GM18508 (cell line): Measurements from ENCODE around the gene STAG3.
A peak's percentile ranks its signal among the peaks of the same experiment; 100 is the strongest.
"Not testable (repeated sequence)": the region's sequence is repeated elsewhere in the genome, so short reads cannot be mapped to it uniquely, and the experiment has no call there.

ENCODE experiments used
- ATAC-seq: cut with Tn5 transposase; IDR thresholded peaks from one replicate; pipeline ENCODE4 v1.9.1; 2021; ENCODE audit warnings: moderate number of reproducible peaks; ENCODE audit not compliant: insufficient read depth, unreplicated experiment

STAG3 gene, protein sequence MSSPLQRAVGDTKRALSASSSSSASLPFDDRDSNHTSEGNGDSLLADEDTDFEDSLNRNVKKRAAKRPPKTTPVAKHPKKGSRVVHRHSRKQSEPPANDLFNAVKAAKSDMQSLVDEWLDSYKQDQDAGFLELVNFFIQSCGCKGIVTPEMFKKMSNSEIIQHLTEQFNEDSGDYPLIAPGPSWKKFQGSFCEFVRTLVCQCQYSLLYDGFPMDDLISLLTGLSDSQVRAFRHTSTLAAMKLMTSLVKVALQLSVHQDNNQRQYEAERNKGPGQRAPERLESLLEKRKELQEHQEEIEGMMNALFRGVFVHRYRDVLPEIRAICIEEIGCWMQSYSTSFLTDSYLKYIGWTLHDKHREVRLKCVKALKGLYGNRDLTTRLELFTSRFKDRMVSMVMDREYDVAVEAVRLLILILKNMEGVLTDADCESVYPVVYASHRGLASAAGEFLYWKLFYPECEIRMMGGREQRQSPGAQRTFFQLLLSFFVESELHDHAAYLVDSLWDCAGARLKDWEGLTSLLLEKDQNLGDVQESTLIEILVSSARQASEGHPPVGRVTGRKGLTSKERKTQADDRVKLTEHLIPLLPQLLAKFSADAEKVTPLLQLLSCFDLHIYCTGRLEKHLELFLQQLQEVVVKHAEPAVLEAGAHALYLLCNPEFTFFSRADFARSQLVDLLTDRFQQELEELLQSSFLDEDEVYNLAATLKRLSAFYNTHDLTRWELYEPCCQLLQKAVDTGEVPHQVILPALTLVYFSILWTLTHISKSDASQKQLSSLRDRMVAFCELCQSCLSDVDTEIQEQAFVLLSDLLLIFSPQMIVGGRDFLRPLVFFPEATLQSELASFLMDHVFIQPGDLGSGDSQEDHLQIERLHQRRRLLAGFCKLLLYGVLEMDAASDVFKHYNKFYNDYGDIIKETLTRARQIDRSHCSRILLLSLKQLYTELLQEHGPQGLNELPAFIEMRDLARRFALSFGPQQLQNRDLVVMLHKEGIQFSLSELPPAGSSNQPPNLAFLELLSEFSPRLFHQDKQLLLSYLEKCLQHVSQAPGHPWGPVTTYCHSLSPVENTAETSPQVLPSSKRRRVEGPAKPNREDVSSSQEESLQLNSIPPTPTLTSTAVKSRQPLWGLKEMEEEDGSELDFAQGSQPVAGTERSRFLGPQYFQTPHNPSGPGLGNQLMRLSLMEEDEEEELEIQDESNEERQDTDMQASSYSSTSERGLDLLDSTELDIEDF

DNA sequence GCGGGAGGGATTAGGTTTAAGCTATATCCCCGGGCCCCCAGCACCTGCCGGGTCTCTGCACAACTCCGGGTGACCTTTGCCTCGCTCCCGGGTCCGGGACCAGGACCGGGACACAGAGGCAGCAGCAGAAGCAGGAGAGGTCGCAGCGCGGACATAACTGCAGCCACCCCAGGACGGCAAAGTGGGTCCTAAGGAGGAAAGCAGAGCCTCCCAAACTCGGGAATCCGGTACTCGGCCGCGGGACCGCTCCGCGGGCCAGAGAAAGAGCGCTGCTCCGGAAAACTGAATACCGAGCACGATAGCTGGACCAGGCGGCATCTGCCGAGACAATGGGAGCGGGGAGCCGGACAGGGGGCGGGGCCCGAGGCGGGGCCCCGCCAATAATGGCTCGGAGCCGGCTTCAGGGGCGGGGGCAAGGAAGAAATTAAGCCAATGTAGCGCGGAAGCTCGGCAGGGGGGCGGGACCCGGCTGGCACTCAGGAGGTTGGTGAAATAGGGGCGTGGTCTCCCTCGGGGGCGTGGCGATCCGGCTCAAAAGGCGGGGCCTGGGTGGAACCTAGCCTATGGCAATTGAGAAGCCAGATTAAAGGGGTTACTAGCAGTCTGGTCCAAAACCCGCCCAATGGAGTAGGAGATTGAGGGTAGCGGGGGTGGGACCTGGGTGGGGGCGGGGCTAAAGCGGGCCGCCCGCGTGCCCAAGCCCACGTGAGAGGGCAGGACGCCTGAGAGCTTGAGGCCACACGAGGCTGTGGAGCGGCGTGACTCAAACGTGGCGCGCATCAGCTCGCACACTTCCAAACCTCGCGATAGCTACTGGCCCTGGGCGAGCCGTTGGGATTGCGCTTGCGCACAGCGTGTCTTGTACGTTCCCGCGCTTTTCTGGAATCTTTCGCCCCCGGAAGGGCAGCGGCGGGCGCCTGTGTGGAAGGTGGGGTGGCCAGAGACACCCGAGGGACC lies at the start of gene STAG3, which contains the start of gene GPC2:
TSS of gene STAG3 (plus strand) at position 874 of the 957 bp plus-strand sequence. CDS start 2,639 bp downstream, outside the sequence.
TSS of gene GPC2 (minus strand) at position 337 of the 957 bp plus-strand sequence. CDS start at position 155, 182 bp downstream.
- ATAC-seq: peak; percentile 56

DNA sequence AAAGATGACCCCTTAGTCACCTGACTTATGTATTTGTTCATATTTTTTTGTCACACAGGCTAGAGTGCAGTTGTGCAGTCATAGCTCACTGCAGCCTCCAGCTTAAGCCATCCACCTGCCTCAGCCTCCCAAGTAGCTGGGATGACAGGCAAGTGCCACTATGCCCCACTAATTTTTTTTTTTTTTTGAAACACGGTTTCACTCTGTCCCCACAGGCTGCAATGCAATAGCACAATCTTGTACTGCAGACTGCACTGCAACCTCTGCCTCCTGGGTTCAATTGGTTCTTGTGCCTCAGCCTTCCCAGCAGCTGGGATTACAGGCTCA lies 49.1 kb upstream of the STAG3 start:
- ATAC-seq: no peak

GRCh38 chr7:100130220-100130607 lies 47.5 kb upstream of the STAG3 start:
- ATAC-seq: not testable (repeated sequence)

DNA sequence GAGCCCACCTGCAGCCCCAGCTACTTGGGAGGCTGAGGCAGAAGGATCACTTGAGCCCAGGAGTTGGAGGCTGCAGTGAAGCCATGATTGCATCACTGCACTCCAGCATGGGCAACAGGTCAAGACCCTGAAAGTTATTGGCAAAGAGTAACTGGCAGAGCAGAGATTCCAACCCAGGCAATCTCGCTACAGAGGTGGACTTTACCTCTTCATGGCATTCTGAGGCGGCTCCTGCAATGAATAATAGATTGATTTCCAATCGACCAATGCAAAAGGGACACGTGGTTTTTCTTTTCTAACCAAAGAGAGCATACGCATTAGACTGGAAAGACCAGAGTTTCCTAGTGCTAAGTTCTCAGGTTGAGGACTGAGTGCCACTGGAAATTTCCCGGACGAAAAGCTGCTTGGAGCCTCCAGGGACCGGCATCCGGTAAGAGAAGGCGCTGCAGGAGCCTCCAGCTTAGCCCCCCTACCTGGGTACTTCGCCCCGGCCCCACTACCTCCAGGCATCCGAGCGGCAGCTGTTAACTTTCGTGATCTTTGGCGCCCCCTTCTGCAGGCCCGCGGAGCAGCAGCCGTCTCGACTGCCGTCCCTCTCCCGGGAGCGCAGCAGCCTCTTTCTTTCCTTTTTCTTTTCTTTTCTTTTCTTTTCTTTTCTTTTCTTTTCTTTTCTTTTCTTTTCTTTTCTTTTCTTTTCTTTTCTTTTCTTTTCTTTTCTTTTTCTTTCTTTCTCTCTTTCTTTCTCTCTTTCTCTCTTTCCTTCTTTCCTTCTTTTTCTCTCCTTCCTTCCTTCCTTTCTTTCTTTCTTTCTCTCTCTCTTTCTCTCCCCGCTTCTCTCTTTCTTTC lies 46.9 kb upstream of the STAG3 start:
- ATAC-seq: no peak

DNA sequence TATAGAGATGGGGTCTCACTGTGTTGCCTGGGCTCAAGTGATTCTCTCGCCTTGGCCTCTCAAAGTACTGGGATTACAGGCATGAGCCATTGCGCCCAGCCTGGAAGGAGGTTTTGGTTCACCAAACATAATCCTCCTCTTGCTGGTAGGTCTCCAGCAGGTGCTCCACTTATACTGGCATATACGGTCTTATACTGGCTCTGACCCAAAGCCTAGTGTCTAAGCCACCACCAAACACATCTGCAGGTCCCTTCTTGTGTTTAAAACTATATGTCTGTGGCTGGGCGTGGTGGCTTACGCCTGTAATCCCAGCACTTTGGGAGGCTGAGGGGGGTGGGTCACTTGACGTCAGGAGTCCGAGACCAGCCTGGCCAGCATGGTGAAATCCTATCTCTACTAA lies 45.6 kb upstream of the STAG3 start:
- no peak for ATAC-seq

DNA sequence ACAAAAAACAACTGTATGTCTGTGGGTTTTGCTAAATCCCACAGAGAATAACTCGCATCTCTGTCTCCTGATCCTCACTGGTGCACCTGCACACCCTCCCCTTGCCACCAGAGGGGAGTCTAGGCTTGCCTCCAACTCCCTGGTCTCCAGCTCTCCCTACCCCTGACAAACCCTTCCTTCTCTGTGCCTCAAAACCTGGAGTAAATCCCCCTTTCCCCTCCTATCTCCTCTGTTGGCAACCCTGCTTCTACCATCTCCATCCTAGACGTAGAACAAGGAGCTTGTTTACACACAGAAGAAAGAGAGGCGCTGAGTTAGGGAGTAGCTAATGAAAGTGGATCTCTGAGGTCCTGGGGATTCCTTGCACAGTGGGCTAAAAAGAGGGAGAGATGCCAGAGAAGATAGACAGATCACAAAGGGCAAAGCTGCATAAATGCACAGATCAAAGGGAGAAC lies 45.0 kb upstream of the STAG3 start:
- no peak for ATAC-seq

DNA sequence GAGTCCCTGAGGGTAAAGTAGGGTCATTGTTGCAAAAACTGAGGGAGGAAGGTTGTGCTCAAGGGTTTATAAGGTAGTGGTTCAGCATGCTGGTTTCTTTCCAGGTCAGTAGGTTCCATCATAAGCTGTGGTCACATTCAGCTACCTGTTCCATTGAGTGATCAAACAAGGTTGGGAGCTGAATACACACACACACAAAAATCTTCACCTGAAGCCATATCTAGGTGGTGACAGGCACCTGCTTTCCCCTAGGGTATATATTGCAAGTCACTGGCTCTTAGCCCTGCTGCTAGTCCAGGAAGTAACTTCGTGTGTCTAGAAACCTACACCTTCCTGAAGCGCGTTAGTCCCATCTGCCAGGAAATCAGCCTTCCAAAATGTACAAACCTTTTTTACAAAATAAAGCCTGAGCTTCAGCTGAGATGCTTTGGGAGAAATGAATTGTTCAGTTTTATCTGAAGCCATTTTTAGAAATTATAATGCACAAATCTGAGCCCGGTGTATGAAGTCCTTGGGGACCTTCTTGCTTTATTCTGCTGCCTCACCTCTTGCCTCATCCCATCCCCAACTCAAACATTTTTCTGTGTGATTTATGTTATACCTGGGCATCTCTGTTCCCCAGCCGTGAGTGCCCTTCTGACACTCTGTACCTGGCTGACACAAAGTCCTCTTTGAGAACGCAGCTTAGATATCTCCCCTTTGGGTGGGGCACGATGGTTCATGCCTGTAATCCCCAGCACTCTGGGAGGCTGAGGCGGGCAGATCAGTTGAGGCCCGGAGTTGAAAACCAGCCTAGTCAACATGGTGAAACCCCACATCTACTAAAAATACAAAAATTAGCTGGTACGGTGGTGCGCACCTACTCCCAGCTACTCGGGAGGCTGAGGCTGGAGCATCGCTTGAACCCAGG lies 39.6 kb upstream of the STAG3 start:
- no peak for ATAC-seq

GRCh38 chr7:100141555-100141949 lies 36.2 kb upstream of the STAG3 start:
- no peak for ATAC-seq

DNA sequence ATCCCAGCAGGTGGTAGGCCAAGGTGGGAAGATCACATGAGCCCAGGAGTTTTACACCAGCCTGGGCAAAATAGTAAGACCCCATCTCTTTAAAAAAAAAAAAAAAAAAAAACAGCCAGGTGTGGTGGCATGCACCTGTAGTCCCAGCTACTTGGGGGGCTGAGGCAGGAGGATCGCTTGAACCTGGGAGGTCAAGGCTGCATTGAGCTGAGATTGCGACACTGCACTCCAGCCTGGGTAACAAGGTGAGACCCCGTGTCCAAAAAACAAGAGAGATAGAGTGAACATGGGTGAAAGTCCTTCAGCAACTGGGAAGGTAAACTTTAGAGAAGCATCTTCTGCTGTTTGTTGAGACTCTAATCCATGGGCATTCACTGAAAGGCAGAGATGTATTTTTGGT lies 35.3 kb upstream of the STAG3 start:
- no peak for ATAC-seq

GRCh38 chr7:100146350-100146749 lies 31.4 kb upstream of the STAG3 start:
- ATAC-seq: not testable (repeated sequence)

GRCh38 chr7:100147278-100147677 lies 30.4 kb upstream of the STAG3 start:
- ATAC-seq: no peak

GRCh38 chr7:100148225-100148558 lies 29.5 kb upstream of the STAG3 start:
- no peak for ATAC-seq

DNA sequence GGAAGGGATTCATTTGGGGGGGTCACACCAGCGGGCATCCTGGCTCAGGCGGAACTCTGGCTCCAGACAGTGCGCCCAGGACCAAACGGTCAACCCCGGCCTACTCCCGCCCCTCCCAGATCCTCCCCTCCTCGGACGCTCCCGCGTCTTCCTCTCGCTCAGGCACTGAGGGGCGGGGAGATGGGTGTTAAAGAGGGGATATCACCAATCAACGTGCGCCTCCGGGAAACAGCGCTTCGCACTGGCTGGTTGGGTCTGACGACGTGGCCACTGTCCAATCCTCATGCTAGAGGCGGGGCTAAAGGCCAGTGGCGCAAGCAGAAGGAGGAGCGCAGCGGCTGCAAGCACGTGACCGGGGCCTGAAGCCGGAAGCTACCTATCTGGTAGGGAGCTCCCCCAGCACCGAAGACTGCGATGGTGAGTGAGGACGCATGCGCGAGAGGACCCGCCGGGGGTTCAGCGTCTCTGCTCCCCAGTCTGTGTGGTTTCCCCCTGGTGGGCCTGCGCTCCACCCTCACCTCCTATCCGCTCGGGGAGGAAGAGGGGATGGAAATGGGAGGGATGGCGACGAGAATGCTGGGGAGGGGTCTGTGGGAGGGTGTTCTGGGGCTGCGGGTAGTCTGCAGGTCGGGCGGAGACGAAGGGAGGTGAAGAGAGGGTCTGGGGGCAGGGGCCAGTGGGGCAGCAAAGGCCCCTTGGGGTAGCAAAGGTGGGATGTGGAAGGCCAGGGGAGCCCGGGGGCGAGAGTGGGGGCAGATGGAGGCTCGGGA lies 29.0 kb upstream of the STAG3 start, which contains the start of gene LAMTOR4:
TSS of gene LAMTOR4 (plus strand) at position 360 of the 770 bp plus-strand sequence. CDS start at position 415, 55 bp downstream.
- peak; percentile 97 for ATAC-seq

DNA sequence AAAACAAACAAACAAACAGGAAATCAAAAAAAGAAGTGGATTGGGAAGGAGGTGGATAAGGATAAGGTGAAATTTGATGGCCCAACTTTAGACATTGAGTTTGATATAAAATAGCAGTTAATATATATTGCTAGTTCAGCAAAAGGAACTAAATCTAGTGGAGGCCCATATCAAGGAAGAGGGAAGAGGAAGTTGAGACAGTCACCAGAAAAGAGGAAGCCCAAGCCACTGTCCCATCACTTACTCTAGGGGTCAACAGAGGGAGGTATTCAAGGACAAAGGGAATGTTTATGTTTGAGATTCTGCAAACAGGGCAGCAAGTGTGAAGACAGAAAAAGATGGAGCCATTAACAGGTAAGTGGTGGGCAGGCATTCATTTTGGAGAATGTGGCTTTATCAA lies 25.3 kb upstream of the STAG3 start:
- ATAC-seq: no peak

DNA sequence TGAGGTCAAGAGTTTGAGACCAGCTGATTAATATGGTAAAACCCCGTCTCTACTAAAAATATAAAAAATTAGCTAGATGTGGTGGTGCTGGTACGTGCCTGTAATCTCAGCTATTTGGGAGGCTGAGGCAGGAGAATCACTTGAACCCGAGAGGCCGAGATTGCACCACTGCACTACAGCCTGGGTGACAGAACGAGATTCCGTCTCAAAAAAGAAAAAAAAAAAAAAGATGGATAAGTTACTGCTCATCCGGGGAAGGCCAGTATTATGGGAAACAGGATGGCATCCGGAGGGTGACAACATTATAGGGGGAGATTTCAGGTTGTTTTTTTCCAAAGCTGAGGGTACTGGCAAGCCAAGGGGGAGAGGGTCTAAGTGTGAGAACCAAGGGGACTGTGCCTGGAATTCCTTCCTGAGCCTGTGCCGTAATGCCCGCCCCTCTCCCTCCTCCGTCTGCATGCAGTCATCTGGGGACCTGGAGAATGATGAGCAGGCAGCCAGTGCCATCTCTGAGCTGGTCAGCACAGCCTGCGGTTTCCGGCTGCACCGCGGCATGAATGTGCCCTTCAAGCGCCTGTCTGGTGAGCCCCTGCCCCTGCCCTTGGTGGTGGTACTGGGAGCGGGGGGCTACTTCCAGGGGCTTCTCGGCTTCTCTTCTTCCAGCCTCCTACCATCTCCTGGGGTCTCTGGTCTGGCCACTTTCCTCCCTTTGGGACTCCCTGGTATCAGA lies 24.6 kb upstream of the STAG3 start:
- no peak for ATAC-seq
